Hematopoietic multipotent progenitor cell (in vitro differentiated cells): ENCODE results near the gene PSPH. TPM values are rescaled to one million over a fixed set of nuclear protein-coding genes. Genes with fewer than 3 reads are reported as not detected.
A peak's percentile ranks its signal among the peaks of the same experiment; 100 is the strongest.
"Not testable (repeated sequence)": the region's sequence is repeated elsewhere in the genome, so short reads cannot be mapped to it uniquely, and the experiment has no call there.

Experiments used
- DNase-seq, 3 donors: peaks; one replicate each; pipeline ENCODE4 v3.0.0-alpha.2; 2011 to 2015; ENCODE audit warnings: low read depth in 2 of 3, low spot score in 2 of 3
- total RNA-seq: library from RNA; depleted of rRNA; stranded (reverse); fragments of >200 nt; gene quantifications from one replicate; pipeline ENCODE4 v1.2.3, GENCODE V29; 2012

PSPH gene
- total RNA-seq, 1 donor, result 21.0 TPM

- DNase-seq, result peak; percentile 89 to 91 (median 89)
Observed at GRCh38 chr7:56063882-56064625, 12.8 kb upstream of the PSPH start, which contains the start of gene SUMF2. Gene SUMF2, plus strand, starts transcription at chr7:56064286. Its CDS starts 26 bp downstream, at chr7:56064312.

- no peak for DNase-seq
Observed at GRCh38 chr7:56063500-56063881, 12.2 kb upstream of the PSPH start.

- peak in 1 of 3 donors; percentile 18 for DNase-seq
Observed at GRCh38 chr7:56062382-56062781, 11.1 kb upstream of the PSPH start.

- no peak for DNase-seq
Observed at GRCh38 chr7:56053993-56054392, 2.7 kb upstream of the PSPH start.

- no peak for DNase-seq
Observed at GRCh38 chr7:56053379-56053778, 2.1 kb upstream of the PSPH start.

- no peak for DNase-seq
Observed at GRCh38 chr7:56051053-56051338, 248 bp downstream of the PSPH start.

- DNase-seq, result not testable (repeated sequence)
Observed at GRCh38 chr7:56048763-56049162, 2.5 kb downstream of the PSPH start.

- DNase-seq, result no peak
Observed at GRCh38 chr7:56048245-56048644, 3.0 kb downstream of the PSPH start.

GRCh38 chr7:56047446-56048116 lies 3.7 kb downstream of the PSPH start:
- not testable (repeated sequence) for DNase-seq

- DNase-seq, result no peak
Observed at GRCh38 chr7:56046721-56047445, 4.4 kb downstream of the PSPH start.

- DNase-seq, result not testable (repeated sequence)
Observed at GRCh38 chr7:56045758-56046157, 5.5 kb downstream of the PSPH start.

GRCh38 chr7:56040730-56041129 lies 10.5 kb downstream of the PSPH start:
- DNase-seq, result no peak

- peak; percentile 31 to 79 (median 77) for DNase-seq
Observed at GRCh38 chr7:56033671-56034432, 17.4 kb downstream of the PSPH start.

GRCh38 chr7:56032578-56032977 lies 18.7 kb downstream of the PSPH start:
- DNase-seq, result not testable (repeated sequence)

GRCh38 chr7:56031556-56031955 lies 19.7 kb downstream of the PSPH start:
- not testable (repeated sequence) for DNase-seq

- DNase-seq, result no peak
Observed at GRCh38 chr7:56030340-56030739, 20.9 kb downstream of the PSPH start.

- no peak for DNase-seq
Observed at GRCh38 chr7:56028942-56029630, 22.2 kb downstream of the PSPH start.

GRCh38 chr7:56026538-56026937 lies 24.7 kb downstream of the PSPH start:
- no peak for DNase-seq

GRCh38 chr7:56023500-56023899 lies 27.7 kb downstream of the PSPH start:
- no peak for DNase-seq

GRCh38 chr7:56019501-56019900 lies 31.7 kb downstream of the PSPH start:
- DNase-seq, result no peak
